GM21529 (cell line): ENCODE results near the gene ZNF710.

Experiments
- ATAC-seq: cut with Tn5 transposase; IDR thresholded peaks from one replicate; pipeline ENCODE4 v1.9.1; 2021; ENCODE audit not compliant: unreplicated experiment

The ZNF710 gene

DNA sequence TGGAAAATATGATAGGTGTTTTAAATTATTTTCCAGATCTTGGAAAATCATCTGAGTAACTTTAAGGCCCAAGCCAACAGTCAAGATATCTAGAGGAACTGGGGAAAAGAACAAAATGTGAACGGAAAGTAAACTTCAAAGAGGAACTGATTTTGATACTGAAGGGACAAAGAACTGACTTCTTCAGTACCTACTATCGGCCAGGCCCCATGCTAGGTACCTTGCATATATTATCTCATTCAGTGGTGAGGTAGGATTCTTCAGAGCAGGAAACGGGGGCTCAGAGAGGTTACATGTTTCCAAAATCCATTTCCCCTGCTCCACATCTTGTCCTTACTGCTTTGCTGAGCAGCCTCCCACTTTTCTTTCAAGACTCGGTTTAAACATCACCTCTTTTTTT lies 9.8 kb upstream of the ZNF710 start:
- ATAC-seq: no peak

DNA sequence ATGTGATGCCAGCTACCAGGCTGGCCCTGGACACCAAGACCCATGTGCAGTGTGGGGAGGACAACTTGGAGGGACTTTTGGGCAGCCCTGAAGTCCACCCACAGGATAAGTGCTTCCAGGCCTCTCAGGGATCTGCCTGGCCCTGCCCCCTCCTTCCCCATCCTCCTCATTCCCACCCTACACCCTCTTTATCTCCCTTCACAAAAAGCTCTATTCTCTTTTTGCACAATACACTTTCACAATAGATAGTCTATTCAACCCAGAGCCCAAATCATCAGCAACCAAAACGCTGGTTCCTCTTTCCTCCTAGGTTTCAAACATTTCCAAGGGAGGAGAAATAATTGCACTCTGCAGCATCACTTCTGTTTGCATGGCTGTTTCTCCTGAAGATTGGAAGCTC lies 7.8 kb upstream of the ZNF710 start:
- ATAC-seq: no peak

DNA sequence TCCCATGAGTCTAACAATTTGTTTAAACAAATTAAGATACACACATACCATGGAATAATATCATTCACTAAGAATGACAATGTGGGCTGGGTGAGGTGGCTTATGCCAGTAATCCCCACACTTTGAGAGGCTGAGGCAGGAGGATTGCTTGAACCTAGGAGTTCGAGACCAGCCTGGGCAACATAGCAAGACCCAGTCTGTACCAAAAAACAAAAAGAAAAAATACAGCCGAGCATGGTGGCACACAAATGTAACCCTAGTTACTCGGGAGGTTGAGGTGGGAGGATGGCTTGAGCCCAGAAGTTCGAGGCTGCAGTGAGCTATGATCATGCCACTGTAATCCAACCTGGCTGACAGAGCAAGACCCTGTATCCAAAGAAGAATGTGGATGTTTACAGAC lies 4.0 kb upstream of the ZNF710 start:
- ATAC-seq: no peak

DNA sequence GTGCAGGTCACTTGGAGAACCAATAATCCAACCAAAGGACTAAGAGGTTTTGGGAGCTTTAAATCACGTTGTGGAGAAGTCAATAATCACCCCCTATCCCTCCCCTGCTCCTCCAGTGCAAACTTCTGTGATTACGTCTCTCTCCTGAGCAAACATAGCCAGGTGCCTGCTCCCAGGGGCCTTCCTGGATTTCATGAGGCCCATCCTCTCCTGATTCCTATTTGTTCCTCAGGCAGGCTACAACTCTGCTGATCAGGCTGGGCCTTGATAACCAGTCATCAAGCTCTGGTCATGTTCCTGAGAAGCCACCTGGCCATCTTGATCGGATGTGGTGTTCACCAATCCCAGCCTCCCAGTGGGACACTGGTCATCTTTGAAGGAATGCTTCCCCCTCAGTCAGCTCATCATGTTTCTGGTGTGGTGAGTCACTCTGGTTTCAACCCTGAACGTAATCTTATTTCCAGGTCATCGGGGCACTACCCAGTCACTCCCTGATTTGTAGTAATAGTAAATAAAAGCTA lies 2.9 kb upstream of the ZNF710 start:
- ATAC-seq: no peak

- no peak for ATAC-seq
Measured at GRCh38 chr15:89998923-89999675, 2.0 kb upstream of the ZNF710 start.

GRCh38 chr15:89999676-90000185 lies 1.4 kb upstream of the ZNF710 start:
- ATAC-seq: no peak

DNA sequence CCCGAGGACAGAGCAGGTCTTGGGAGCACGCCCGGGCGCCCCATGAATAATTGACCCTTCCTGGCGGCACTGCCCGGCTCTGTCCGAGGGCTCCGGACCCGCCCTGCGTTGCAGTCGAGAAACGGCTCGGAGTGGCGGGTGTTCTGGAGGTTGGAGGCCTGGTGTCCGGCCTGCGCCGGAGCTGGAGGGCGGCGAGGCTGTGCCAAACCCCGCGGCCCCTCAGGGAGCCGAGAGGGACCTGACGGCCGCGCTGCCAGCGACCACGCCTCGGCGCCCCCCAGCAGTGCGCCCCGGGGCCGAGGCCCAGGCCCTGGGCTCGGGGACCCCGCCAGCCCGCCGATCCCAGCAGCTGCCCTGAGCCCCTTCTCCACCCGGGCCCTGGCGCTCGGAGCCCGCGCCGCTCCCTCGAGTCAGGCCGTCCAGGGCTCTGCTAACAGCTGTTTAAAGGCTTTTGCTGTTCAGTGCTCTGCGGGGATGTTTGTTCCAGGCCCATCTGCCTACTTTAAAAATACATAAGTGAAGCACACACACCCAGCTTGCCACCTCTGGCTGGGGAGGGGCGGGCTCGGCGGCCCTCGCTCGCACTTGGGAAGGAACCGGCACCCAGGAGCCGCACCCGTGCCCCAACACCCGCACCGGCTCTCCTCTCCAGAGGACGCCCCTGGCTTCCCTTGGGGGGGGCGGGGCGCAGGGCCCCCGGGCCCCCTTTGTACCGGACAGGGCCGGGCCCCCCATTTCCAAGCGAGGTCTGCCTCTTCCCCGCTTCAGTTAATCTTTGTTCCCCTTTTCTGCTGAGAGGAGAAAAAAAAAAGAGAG lies 730 bp upstream of the ZNF710 start:
- ATAC-seq: no peak

DNA sequence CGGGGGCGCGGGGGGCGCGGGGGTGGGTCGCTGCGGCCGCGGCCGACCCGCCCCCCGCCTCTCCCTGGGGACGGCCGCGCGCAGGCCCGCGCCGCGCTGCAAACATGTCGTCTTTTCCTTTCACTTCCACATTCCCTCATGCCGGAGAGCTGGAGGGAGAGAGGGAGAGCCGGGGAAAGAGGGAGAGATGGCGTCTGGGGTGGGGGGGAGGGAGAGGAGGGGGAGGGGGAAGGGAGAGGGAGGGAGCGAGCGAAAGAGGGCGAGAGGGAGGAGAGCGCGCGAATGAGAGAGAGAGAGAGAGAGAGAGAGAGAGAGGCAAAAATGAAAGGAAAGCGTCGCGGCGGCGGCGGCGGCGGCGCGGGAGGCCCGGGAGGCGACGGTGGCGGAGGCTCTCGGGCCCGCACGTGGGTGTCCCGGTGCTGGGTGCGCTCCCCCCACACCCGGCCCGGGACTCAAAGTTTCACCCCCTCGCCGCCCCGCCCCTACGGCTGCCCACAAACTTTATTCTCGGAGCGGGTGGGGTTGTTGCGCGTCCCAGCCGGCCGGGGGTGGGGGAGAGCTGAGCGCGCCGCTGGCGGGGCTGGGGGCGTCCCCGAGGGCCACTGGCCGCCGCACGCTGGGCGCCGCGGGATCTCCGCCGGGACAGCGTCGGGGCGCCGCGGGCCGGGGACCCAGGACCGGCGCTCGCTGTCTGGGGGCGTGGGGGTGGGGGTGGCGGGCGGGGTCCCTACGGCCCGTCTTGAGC lies 731 bp downstream of the ZNF710 start:
- peak; percentile 27 for ATAC-seq

DNA sequence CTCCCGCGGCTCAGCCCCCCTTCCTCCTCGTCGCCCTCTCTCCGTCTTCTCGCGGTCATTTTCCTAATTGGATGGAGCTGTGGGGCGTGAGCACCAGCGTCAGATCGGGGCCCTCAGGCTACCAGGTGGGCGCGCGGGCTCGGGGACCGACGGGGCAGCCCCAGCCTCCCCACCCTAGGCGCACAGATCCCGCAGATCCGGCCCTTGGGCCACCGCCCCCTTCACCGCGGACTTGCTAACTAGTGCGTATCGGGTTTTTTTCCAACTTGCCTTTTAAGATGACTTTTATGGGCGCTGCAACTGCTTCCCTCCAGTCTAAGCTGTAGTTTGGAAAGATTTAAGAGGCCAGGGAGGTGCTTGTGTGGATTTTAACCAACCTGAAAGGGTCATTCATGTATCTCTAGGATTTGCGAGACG lies 1.3 kb downstream of the ZNF710 start:
- ATAC-seq: peak; percentile 34

DNA sequence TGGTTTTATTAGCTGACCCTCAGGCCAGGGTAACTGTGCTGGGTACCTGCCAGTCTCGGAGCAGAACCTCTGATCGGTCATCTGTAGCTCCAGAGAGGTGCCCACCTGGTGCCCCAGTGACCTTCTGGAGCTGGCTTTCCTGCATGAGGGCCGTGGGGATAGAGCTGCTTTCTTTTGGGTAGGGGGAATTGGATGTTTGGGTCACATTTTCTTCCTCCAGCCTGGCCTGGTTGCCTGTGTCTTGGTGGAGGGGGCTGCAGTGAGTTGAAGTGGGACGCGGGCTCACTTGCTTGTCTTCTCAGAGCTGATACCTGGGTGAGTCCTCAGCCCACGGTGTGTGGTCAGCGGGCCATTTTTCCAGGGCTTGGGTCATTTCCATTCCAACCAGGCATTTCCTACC lies 2.6 kb downstream of the ZNF710 start:
- no peak for ATAC-seq

DNA sequence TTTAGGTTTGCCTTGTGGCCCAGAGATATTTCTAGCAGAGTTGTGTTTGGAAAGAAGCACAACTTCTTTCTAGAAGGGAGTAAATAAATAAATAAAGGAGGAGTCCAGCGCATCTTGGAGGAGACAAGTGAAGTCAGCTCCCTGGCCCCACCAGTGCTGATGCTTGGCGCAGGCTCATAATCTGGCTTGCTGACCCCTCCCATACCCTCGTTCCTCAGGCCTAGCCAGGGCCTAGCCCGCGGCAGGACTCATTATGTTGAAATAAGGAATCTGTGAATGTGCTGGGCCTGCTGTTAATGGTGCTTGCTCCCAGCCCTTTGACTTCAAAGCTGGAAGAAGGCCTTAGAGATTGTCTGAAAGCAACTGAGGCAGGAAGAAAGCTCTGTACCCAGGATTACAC lies 3.1 kb downstream of the ZNF710 start:
- no peak for ATAC-seq

GRCh38 chr15:90004671-90005070 lies 3.5 kb downstream of the ZNF710 start:
- ATAC-seq: no peak

DNA sequence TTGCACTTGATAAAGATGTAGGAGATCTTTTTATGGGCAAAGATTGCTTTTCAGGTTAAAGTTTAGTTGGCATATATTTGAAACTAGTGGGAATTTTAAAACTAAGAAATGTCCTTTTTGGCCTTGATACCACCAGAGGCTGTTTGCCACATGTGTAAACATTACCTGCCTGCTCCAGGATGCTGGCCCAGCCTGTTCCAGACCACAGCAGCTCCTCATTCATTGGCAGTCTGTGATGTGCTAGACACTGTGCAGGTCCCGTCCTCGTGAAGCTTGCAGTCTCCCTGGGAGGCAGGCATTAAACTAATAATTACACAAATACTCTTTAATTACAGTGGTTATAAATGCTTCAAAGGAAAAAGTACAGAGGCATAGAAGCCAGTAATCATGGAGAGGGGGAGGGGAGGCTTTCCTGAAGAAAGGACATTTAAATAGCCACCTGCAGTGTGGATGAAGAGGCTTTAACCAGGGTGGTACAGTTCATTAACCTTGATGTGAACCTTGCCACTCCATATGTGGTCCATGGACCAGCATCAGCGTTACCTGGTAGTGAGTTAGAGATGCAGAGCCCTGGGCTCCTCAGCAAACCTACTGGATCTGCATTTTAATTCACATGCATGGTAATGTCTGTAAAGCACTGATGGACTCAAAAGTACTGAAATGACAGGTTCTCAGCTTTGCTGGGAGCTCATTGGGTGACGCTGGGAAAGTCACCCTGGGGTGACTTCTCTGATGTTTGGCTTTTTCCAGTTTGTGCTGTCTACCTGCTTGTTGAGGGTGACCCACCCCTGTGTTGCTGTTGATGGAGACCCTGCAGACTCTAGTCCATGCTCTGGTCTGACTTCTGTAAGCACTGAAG lies 5.3 kb downstream of the ZNF710 start:
- no peak for ATAC-seq

GRCh38 chr15:90007076-90007460 lies 5.9 kb downstream of the ZNF710 start:
- ATAC-seq: no peak

- ATAC-seq: no peak
Measured at GRCh38 chr15:90008607-90009006, 7.5 kb downstream of the ZNF710 start.

GRCh38 chr15:90009301-90010022 lies 8.3 kb downstream of the ZNF710 start:
- no peak for ATAC-seq

DNA sequence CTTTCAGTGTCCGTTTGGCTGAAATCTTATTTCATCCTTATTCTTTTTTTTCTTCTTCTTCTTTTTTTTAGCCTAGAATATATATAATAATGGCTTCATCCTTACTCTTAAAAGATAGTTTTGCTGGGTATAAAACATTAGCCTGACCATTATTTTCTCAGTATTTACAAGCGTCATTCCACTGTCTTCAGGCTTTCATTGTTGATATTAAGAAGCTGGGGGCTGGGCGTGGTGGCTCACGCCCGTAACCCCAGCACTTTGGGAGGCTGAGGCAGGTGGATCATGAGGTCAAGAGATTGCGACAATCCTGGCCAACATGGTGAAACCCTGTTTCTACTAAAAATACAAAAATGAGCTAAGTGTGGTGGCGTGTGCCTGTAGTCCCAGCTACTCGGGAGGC lies 10.6 kb downstream of the ZNF710 start:
- no peak for ATAC-seq

- ATAC-seq: peak; percentile 61
Measured at GRCh38 chr15:90013503-90013937, 12.4 kb downstream of the ZNF710 start.

DNA sequence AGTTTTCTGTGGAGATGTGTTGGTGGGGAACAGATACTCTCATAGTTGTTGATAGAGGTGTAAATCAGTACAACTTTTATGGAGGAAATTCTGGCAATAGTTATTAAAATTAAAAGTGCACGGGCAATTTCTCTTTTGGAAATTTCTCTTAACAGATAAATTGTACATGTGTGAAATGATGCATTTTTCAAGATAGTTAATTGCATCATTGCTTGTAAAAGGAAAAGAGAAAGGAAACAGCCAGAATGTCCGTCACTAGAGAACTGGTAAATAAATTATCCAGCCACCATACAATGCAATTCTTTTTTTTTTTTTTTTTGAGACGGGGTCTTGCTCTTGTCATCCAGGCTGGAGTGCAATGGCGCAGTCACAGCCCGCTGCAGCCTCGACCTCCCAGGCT lies 14.2 kb downstream of the ZNF710 start:
- ATAC-seq: no peak

GRCh38 chr15:90015749-90016148 lies 14.6 kb downstream of the ZNF710 start:
- ATAC-seq: no peak
